HepG2 (cell line): ENCODE data around the gene SEMA3F. TPM values are rescaled to one million over a fixed set of nuclear protein-coding genes. Genes with fewer than 3 reads are reported as not detected.

Source experiments
- AKAP8 ChIP-seq: sonication (generic); formaldehyde crosslinking; IDR thresholded peaks from 2 replicates; pipeline ENCODE4 v1.5.1; 2020; ENCODE audit warnings: mild to moderate bottlenecking, missing genetic modification reagents
- CCDC6 ChIP-seq: sonication (generic); formaldehyde crosslinking; IDR thresholded peaks from 2 replicates; pipeline ENCODE4 v1.8.1; 2022; ENCODE audit warnings: mild to moderate bottlenecking, missing genetic modification reagents, moderate library complexity
- ETS1 ChIP-seq: sonication (generic); formaldehyde crosslinking; IDR thresholded peaks from 2 replicates; pipeline ENCODE4 v1.4.0; 2020; ENCODE audit warnings: missing genetic modification reagents
- FIP1L1 ChIP-seq: fragments of 200-400 bp; formaldehyde crosslinking; IDR thresholded peaks from 2 replicates; pipeline ENCODE4 v1.6.1; 2018; ENCODE audit warnings: low read depth, mild to moderate bottlenecking, low read length, moderate library complexity, borderline replicate concordance; ENCODE audit not compliant: insufficient read depth
- IRF9 ChIP-seq: sonication (generic); formaldehyde crosslinking; IDR thresholded peaks from 2 replicates; pipeline ENCODE4 v1.8.0; 2022; ENCODE audit warnings: missing genetic modification reagents, mild to moderate bottlenecking, borderline replicate concordance
- MYNN ChIP-seq: sonication (generic); formaldehyde crosslinking; IDR thresholded peaks from 2 replicates; pipeline ENCODE4 v1.4.0; 2020; ENCODE audit warnings: mild to moderate bottlenecking, low read depth, missing genetic modification reagents
- NR1H2 ChIP-seq: sonication (generic); formaldehyde crosslinking; IDR thresholded peaks from 2 replicates; pipeline ENCODE4 v1.8.1; 2022; ENCODE audit warnings: low read depth, missing genetic modification reagents, borderline replicate concordance
- NRL ChIP-seq: sonication (generic); formaldehyde crosslinking; IDR thresholded peaks from 2 replicates; pipeline ENCODE4 v1.5.0; 2020; ENCODE audit warnings: missing genetic modification reagents, mild to moderate bottlenecking, moderate library complexity, borderline replicate concordance
- PTBP1 ChIP-seq: fragments of 200-400 bp; formaldehyde crosslinking; IDR thresholded peaks from 2 replicates; pipeline ENCODE4 v1.6.1; 2018; ENCODE audit warnings: low read length, low read depth; ENCODE audit not compliant: poor library complexity, severe bottlenecking
- ZNF207 ChIP-seq: fragments of 450-650 bp; IDR thresholded peaks from 2 replicates; pipeline ENCODE4 v1.6.1; 2016; ENCODE audit warnings: antibody characterized with exemption, borderline replicate concordance
- ZNF296 ChIP-seq: sonication (generic); formaldehyde crosslinking; conservative IDR thresholded peaks from 2 replicates; pipeline ENCODE4 v1.5.0; 2020; ENCODE audit warnings: mild to moderate bottlenecking, missing genetic modification reagents
- ZNF772 ChIP-seq: sonication (generic); formaldehyde crosslinking; IDR thresholded peaks from 2 replicates; pipeline ENCODE4 v1.5.0; 2020; ENCODE audit warnings: mild to moderate bottlenecking, missing genetic modification reagents
- ZNF879 ChIP-seq: sonication (generic); formaldehyde crosslinking; IDR thresholded peaks from 2 replicates; pipeline ENCODE4 v1.8.1; 2023; ENCODE audit warnings: missing genetic modification reagents
- ZNF883 ChIP-seq: sonication (generic); formaldehyde crosslinking; IDR thresholded peaks from 2 replicates; pipeline ENCODE4 v1.5.1; 2020; ENCODE audit warnings: mild to moderate bottlenecking, missing genetic modification reagents; ENCODE audit errors: not compliant biosample characterization
- ZNF891 ChIP-seq: sonication (generic); formaldehyde crosslinking; IDR thresholded peaks from 2 replicates; pipeline ENCODE4 v1.5.0; 2020; ENCODE audit warnings: mild to moderate bottlenecking, missing genetic modification reagents
- polyA plus RNA-seq, 8 experiments: library from polyadenylated mRNA; depleted of rRNA in 3 of 8; stranded (reverse) in 7 of 8; unstranded in 1 of 8; fragments of >200 nt; fragmentation: Illumina TruSeq in 4 of 8; extraction: Trizol in 4 of 8; gene quantifications; 2 replicates each; pipeline versions ENCODE4 v1.2.1 to v1.2.3, GENCODE V29; 2011 to 2016; ENCODE audit warnings: low read depth in 4 of 8, missing spikeins in 1 of 8, mixed read lengths in 1 of 8; ENCODE audit not compliant: insufficient read depth in 1 of 8
- total RNA-seq, 5 experiments: library from RNA; depleted of rRNA; stranded (reverse); fragments of >200 nt; fragmentation: Illumina TruSeq; extraction: Trizol; gene quantifications; 2 replicates each; pipeline ENCODE4 v1.2.3, GENCODE V29; 2016; ENCODE audit warnings: low read depth in 1 of 5
- TF ChIP-seq, protein P1 (sequence below): sonication (generic); formaldehyde crosslinking; IDR thresholded peaks from 2 replicates; pipeline ENCODE4 v1.4.0; 2020; ENCODE audit warnings: missing genetic modification reagents
- TF ChIP-seq, protein P2 (sequence below): sonication (generic); formaldehyde crosslinking; IDR thresholded peaks from 2 replicates; pipeline ENCODE4 v1.5.1; 2020; ENCODE audit warnings: mild to moderate bottlenecking, missing genetic modification reagents, borderline replicate concordance
- TF ChIP-seq, protein P3 (sequence below): IDR thresholded peaks from 2 replicates; pipeline ENCODE4 v1.6.1; 2016; ENCODE audit warnings: missing genetic modification reagents, missing compliant biosample characterization
- TF ChIP-seq, protein P4 (sequence below): sonication (generic); formaldehyde crosslinking; IDR thresholded peaks from 2 replicates; pipeline ENCODE4 v1.4.0; 2020; ENCODE audit warnings: missing genetic modification reagents
- TF ChIP-seq, protein P5 (sequence below): IDR thresholded peaks from 2 replicates; pipeline ENCODE4 v1.6.1; 2018; ENCODE audit warnings: missing genetic modification reagents

SEMA3F gene
- total and polyA plus RNA-seq, 2 of the 13 experiments (the other 11 are each of a cell fraction or from before 2014, with no cell fraction given) = 7.6 to 17.2 TPM

- TF ChIP-seq NR1H2 (CRISPR knock-in tag) (no peak), MYNN (CRISPR knock-in tag) (no peak), ETS1 (CRISPR knock-in tag) (no peak), FIP1L1 (no peak), ZNF296 (CRISPR knock-in tag) (no peak), ZNF883 (CRISPR knock-in tag) (no peak), PTBP1 (no peak), CCDC6 (CRISPR knock-in tag) (peak; percentile 83), ZNF772 (CRISPR knock-in tag) (no peak; the same call in 1 of the 2 replicates), ZNF879 (CRISPR knock-in tag) (no peak), ZNF207 (no peak), AKAP8 (no peak), ZNF891 (CRISPR knock-in tag) (no peak), NRL (no peak), IRF9 (0 out of 2 replicates have a peak, but pooled peaks have one; percentile 15)
- TF ChIP-seq, protein P1, sequence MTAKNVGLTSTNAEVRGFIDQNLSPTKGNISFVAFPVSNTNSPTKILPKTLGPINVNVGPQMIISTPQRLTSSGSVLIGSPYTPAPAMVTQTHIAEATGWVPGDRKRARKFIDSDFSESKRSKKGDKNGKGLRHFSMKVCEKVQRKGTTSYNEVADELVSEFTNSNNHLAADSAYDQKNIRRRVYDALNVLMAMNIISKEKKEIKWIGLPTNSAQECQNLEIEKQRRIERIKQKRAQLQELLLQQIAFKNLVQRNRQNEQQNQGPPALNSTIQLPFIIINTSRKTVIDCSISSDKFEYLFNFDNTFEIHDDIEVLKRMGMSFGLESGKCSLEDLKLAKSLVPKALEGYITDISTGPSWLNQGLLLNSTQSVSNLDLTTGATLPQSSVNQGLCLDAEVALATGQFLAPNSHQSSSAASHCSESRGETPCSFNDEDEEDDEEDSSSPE = peak; percentile 28; the same call in 1 of the 2 replicates
- TF ChIP-seq, protein P2, sequence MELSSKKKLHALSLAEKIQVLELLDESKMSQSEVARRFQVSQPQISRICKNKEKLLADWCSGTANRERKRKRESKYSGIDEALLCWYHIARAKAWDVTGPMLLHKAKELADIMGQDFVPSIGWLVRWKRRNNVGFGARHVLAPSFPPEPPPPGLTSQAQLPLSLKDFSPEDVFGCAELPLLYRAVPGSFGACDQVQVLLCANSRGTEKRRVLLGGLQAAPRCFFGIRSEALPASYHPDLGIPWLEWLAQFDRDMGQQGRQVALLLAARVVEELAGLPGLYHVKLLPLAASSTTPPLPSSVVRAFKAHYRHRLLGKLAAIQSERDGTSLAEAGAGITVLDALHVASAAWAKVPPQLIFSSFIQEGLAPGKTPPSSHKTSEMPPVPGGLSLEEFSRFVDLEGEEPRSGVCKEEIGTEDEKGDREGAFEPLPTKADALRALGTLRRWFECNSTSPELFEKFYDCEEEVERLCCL = no peak
- TF ChIP-seq, protein P3, sequence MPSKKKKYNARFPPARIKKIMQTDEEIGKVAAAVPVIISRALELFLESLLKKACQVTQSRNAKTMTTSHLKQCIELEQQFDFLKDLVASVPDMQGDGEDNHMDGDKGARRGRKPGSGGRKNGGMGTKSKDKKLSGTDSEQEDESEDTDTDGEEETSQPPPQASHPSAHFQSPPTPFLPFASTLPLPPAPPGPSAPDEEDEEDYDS = peak; percentile 78
- TF ChIP-seq, protein P4, sequence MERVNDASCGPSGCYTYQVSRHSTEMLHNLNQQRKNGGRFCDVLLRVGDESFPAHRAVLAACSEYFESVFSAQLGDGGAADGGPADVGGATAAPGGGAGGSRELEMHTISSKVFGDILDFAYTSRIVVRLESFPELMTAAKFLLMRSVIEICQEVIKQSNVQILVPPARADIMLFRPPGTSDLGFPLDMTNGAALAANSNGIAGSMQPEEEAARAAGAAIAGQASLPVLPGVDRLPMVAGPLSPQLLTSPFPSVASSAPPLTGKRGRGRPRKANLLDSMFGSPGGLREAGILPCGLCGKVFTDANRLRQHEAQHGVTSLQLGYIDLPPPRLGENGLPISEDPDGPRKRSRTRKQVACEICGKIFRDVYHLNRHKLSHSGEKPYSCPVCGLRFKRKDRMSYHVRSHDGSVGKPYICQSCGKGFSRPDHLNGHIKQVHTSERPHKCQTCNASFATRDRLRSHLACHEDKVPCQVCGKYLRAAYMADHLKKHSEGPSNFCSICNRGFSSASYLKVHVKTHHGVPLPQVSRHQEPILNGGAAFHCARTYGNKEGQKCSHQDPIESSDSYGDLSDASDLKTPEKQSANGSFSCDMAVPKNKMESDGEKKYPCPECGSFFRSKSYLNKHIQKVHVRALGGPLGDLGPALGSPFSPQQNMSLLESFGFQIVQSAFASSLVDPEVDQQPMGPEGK (CRISPR knock-in tag) = peak; percentile 35; the same call in 1 of the 2 replicates
- TF ChIP-seq, protein P5, sequence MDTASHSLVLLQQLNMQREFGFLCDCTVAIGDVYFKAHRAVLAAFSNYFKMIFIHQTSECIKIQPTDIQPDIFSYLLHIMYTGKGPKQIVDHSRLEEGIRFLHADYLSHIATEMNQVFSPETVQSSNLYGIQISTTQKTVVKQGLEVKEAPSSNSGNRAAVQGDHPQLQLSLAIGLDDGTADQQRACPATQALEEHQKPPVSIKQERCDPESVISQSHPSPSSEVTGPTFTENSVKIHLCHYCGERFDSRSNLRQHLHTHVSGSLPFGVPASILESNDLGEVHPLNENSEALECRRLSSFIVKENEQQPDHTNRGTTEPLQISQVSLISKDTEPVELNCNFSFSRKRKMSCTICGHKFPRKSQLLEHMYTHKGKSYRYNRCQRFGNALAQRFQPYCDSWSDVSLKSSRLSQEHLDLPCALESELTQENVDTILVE (CRISPR knock-in tag) = no peak; the same call in 1 of the 2 replicates
Observed at GRCh38 chr3:50235716-50236483, 80.8 kb downstream of the SEMA3F start, which contains the start of gene GNAI2 (continued).
